H9 (cell line): ENCODE measurements around the gene FTO. TPM values are rescaled to one million over a fixed set of nuclear protein-coding genes. Genes with fewer than 3 reads are reported as not detected.

ENCODE experiments used
- DNase-seq: peaks from one replicate; pipeline ENCODE4 v3.0.0-alpha.2; 2017
- H2AFZ ChIP-seq: one replicate; pipeline ENCODE4 v1.6.1; 2013; ENCODE audit warnings: mild to moderate bottlenecking, low read length, control low read depth, moderate library complexity
- H2AK5ac ChIP-seq: 2 replicates; pipeline ENCODE4 v1.6.1; 2013; ENCODE audit warnings: low read length, control low read depth, mixed read lengths; ENCODE audit not compliant: insufficient read length
- H2BK120ac ChIP-seq: one replicate; pipeline ENCODE4 v1.6.1; 2013; ENCODE audit warnings: low read depth, mild to moderate bottlenecking, low read length, control low read depth, inconsistent platforms; ENCODE audit not compliant: poor library complexity, severe bottlenecking
- H2BK12ac ChIP-seq: 2 replicates; pipeline ENCODE4 v1.6.1; 2013; ENCODE audit warnings: low read length, control low read depth, mixed read lengths, low read depth; ENCODE audit not compliant: insufficient read length
- H2BK15ac ChIP-seq: 2 replicates; pipeline ENCODE4 v1.6.1; 2013; ENCODE audit warnings: low read depth, low read length, control low read depth
- H2BK20ac ChIP-seq: one replicate; pipeline ENCODE4 v1.6.1; 2013; ENCODE audit warnings: low read depth, mild to moderate bottlenecking, low read length, control low read depth, inconsistent platforms; ENCODE audit not compliant: poor library complexity, severe bottlenecking
- H2BK5ac ChIP-seq: 2 replicates; pipeline ENCODE4 v1.6.1; 2013; ENCODE audit warnings: low read length, control low read depth, mixed read lengths; ENCODE audit not compliant: insufficient read length
- H3K14ac ChIP-seq: 2 replicates; pipeline ENCODE4 v1.6.1; 2013; ENCODE audit warnings: low read length, control low read depth; ENCODE audit not compliant: insufficient read depth
- H3K18ac ChIP-seq: 2 replicates; pipeline ENCODE4 v1.6.1; 2013; ENCODE audit warnings: low read depth, mild to moderate bottlenecking, mixed read lengths, low read length, control low read depth; ENCODE audit not compliant: insufficient read length
- H3K23ac ChIP-seq: 2 replicates; pipeline ENCODE4 v1.6.1; 2013; ENCODE audit warnings: low read length, control low read depth, mixed read lengths, low read depth; ENCODE audit not compliant: insufficient read length
- H3K23me2 ChIP-seq: 2 replicates; pipeline ENCODE4 v1.6.1; 2013; ENCODE audit warnings: low read depth, mild to moderate bottlenecking, mixed read lengths, low read length, control low read depth; ENCODE audit not compliant: insufficient read length, poor library complexity, severe bottlenecking
- H3K27ac ChIP-seq: 2 replicates; pipeline ENCODE4 v1.5.1; 2013; ENCODE audit warnings: low read length, control low read depth, mixed read lengths, low read depth; ENCODE audit not compliant: insufficient read length
- H3K27me3 ChIP-seq: 2 replicates; pipeline ENCODE4 v1.6.1; 2013; ENCODE audit warnings: low read length, control low read depth, inconsistent platforms; ENCODE audit not compliant: insufficient read depth
- H3K4ac ChIP-seq: 2 replicates; pipeline ENCODE4 v1.6.1; 2013; ENCODE audit warnings: low read depth, mild to moderate bottlenecking, control low read depth, inconsistent platforms, low read length, moderate library complexity
- H3K4me1 ChIP-seq: 2 replicates; pipeline ENCODE4 v1.6.1; 2013; ENCODE audit warnings: low read length, control low read depth, inconsistent platforms; ENCODE audit not compliant: insufficient read depth
- H3K4me2 ChIP-seq: 2 replicates; pipeline ENCODE4 v1.6.1; 2013; ENCODE audit warnings: low read length, control low read depth, mixed read lengths; ENCODE audit not compliant: insufficient read length, insufficient read depth
- H3K56ac ChIP-seq: 2 replicates; pipeline ENCODE4 v1.6.1; 2013; ENCODE audit warnings: low read depth, mild to moderate bottlenecking, mixed read lengths, low read length, control low read depth; ENCODE audit not compliant: insufficient read length
- H3K79me1 ChIP-seq: 2 replicates; pipeline ENCODE4 v1.6.1; 2013; ENCODE audit warnings: low read depth, mild to moderate bottlenecking, moderate library complexity, low read length, control low read depth, inconsistent platforms; ENCODE audit not compliant: insufficient read depth, poor library complexity, severe bottlenecking
- H3K79me2 ChIP-seq: 2 replicates; pipeline ENCODE4 v1.6.1; 2013; ENCODE audit warnings: low read length, control low read depth, inconsistent platforms; ENCODE audit not compliant: insufficient read depth
- H3K9ac ChIP-seq: 2 replicates; pipeline ENCODE4 v1.6.1; 2013; ENCODE audit warnings: low read length, control low read depth, mixed read lengths; ENCODE audit not compliant: insufficient read length; ENCODE audit errors: extremely low read depth
- H3K9me3 ChIP-seq: one replicate; pipeline ENCODE4 v1.6.1; 2013; ENCODE audit warnings: low read depth, low read length, inconsistent platforms; ENCODE audit not compliant: control insufficient read depth
- H3T11ph ChIP-seq: one replicate; pipeline ENCODE4 v1.6.1; 2013; ENCODE audit warnings: mild to moderate bottlenecking, low read length, control low read depth, inconsistent platforms
- H4K20me1 ChIP-seq: one replicate; pipeline ENCODE4 v1.6.1; 2013; ENCODE audit not compliant: control insufficient read depth, insufficient read length, insufficient read depth
- H4K5ac ChIP-seq: 2 replicates; pipeline ENCODE4 v1.6.1; 2013; ENCODE audit warnings: low read depth, mild to moderate bottlenecking, mixed read lengths, low read length, control low read depth; ENCODE audit not compliant: insufficient read length
- H4K8ac ChIP-seq: replicated peaks from 2 replicates; pipeline ENCODE4 v1.6.1; 2013; ENCODE audit warnings: low read length, control low read depth, mixed read lengths, low read depth; ENCODE audit not compliant: insufficient read length
- H4K91ac ChIP-seq: 2 replicates; pipeline ENCODE4 v1.6.1; 2013; ENCODE audit warnings: low read depth, mild to moderate bottlenecking, moderate library complexity, mixed read lengths, low read length, control low read depth; ENCODE audit not compliant: insufficient read length
- H3K27ac Mint-ChIP-seq, 3 experiments: 2 replicates in 2 of 3; 3 replicates in 1 of 3; pipeline ENCODE4 v1.8.0; 2020 to 2021; ENCODE audit warnings: mixed read lengths in 3 of 3, mild to moderate bottlenecking in 1 of 3, moderate library complexity in 1 of 3
- H3K27me3 Mint-ChIP-seq: 2 replicates; pipeline ENCODE4 v1.8.0; 2021; ENCODE audit warnings: low read depth, mild to moderate bottlenecking, moderate library complexity, mixed read lengths
- H3K36me3 Mint-ChIP-seq, 3 experiments: 2 replicates in 2 of 3; 3 replicates in 1 of 3; pipeline ENCODE4 v1.8.0; 2020 to 2021; ENCODE audit warnings: low read depth in 3 of 3, mixed read lengths in 3 of 3; ENCODE audit not compliant: insufficient read depth in 1 of 3
- H3K4me1 Mint-ChIP-seq, 2 experiments: 2 replicates each; pipeline ENCODE4 v1.8.0; 2020; ENCODE audit warnings: mixed read lengths in 2 of 2
- H3K4me3 Mint-ChIP-seq, 2 experiments: 2 replicates in 1 of 2; 3 replicates in 1 of 2; pipeline ENCODE4 v1.8.0; 2020 to 2021; ENCODE audit warnings: mild to moderate bottlenecking in 2 of 2, mixed read lengths in 2 of 2, moderate library complexity in 1 of 2
- H3K9me3 Mint-ChIP-seq, 2 experiments: 2 replicates in 1 of 2; 3 replicates in 1 of 2; pipeline ENCODE4 v1.8.0; 2020; ENCODE audit warnings: mild to moderate bottlenecking in 2 of 2, mixed read lengths in 2 of 2, moderate library complexity in 1 of 2
- CTCF ChIP-seq: fragments of 200-600 bp; sonication (generic); conservative IDR thresholded peaks from 3 replicates; pipeline ENCODE4 v1.8.0; 2021; ENCODE audit warnings: antibody characterized with exemption, mild to moderate bottlenecking
- WGBS: extraction: QIAGEN DNeasy Blood & Tissue Kit; methylation state at CpG from one replicate; pipeline ENCODE4 v1.1.7; 2013; ENCODE audit warnings: missing lambda C conversion rate, low lambda C conversion rate, mixed read lengths; ENCODE audit not compliant: insufficient read length; ENCODE audit errors: extremely low coverage; 5-methylcytosine and 5-hydroxymethylcytosine counted together
- total RNA-seq: library from RNA; stranded (reverse); gene quantifications from 2 replicates; pipeline ENCODE4 v1.2.1, GENCODE V29; 2021

FTO gene
- total RNA-seq, 1 experiment from 2014 or later: 67.9 TPM

GRCh38 chr16:53826658-53827057 is 122.7 kb downstream of the FTO start:
- H3K79me1 ChIP-seq: no peaks in the 10 kb centered on the region
- H3K27me3 ChIP-seq: no peaks in the 10 kb centered on the region
- H3K18ac ChIP-seq: no peak overlapping the region
- H3K14ac ChIP-seq: no peak overlapping the region
- no peak for DNase-seq
- H3K27ac Mint-ChIP-seq: no peak overlapping the region
- H2BK15ac ChIP-seq: no peak overlapping the region
- H4K8ac ChIP-seq: no peak overlapping the region
- no peak overlapping the region for H2BK20ac ChIP-seq
- no peaks in the 10 kb centered on the region; the same call in 1 of the 2 replicates for H3K4me1 ChIP-seq
- H3K4me1 Mint-ChIP-seq: peaks cover 8 to 16% of the 10 kb centered on the region in 2 experiments
- H3K56ac ChIP-seq: no peak overlapping the region
- H3K27ac ChIP-seq: no peak overlapping the region
- H3K4ac ChIP-seq: no peak overlapping the region
- no peak overlapping the region for H2BK120ac ChIP-seq
- no peak overlapping the region for H2AFZ ChIP-seq
- H4K91ac ChIP-seq: no peak overlapping the region
- H3K9me3 ChIP-seq: no peaks in the 10 kb centered on the region
- no peaks in the 10 kb centered on the region for H3K79me2 ChIP-seq
- no peaks in the 10 kb centered on the region for H4K20me1 ChIP-seq
- no peak overlapping the region for H2AK5ac ChIP-seq
- no peak overlapping the region for H3K23ac ChIP-seq
- TF ChIP-seq CTCF: no peak
- no peaks in the 10 kb centered on the region for H3K23me2 ChIP-seq
- peaks cover 0 to 17% (median 12%) of the 10 kb centered on the region in 3 experiments; a peak in 5 of 7 replicates for H3K36me3 Mint-ChIP-seq
- no peak overlapping the region for H2BK12ac ChIP-seq
- H3K27me3 Mint-ChIP-seq: no peaks in the 10 kb centered on the region
- H3K4me3 Mint-ChIP-seq: no peak overlapping the region
- H4K5ac ChIP-seq: no peak overlapping the region
- no peak overlapping the region for H2BK5ac ChIP-seq
- WGBS: no CpG with 5 or more reads among the region's 3 CpGs
- H3K4me2 ChIP-seq: no peak overlapping the region
- no peak overlapping the region for H3K9ac ChIP-seq
- no peak overlapping the region for H3T11ph ChIP-seq
- no peaks in the 10 kb centered on the region; a peak in 1 of 5 replicates for H3K9me3 Mint-ChIP-seq
